Measurements from ENCODE around the gene DNAJB1.
"Not testable (repeated sequence)": the region's sequence is repeated elsewhere in the genome, so short reads cannot be mapped to it uniquely, and the experiment has no call there.

Gene DNAJB1

GRCh38 chr19:14553042-14553938 is 35.1 kb upstream of the DNAJB1 start:
- DNase-seq: no peak

- not testable (repeated sequence) for DNase-seq
Measured at GRCh38 chr19:14552006-14552360, 33.8 kb upstream of the DNAJB1 start.

GRCh38 chr19:14551134-14552005 is 33.2 kb upstream of the DNAJB1 start:
- DNase-seq: peak; percentile 68 to 69

GRCh38 chr19:14550201-14550754 is 32.1 kb upstream of the DNAJB1 start:
- DNase-seq: no peak

- no peak for DNase-seq
Measured at GRCh38 chr19:14545716-14546082, 27.5 kb upstream of the DNAJB1 start.

- no peak for DNase-seq
Measured at GRCh38 chr19:14544977-14545715, 26.9 kb upstream of the DNAJB1 start.

GRCh38 chr19:14544047-14544446 is 25.9 kb upstream of the DNAJB1 start:
- no peak for DNase-seq

- no peak for DNase-seq
Measured at GRCh38 chr19:14542711-14543328, 24.6 kb upstream of the DNAJB1 start.

- not testable (repeated sequence) for DNase-seq
Measured at GRCh38 chr19:14541979-14542378, 23.8 kb upstream of the DNAJB1 start.

- DNase-seq: no peak
Measured at GRCh38 chr19:14540741-14541525, 22.7 kb upstream of the DNAJB1 start.

- no peak for DNase-seq
Measured at GRCh38 chr19:14536926-14537692, 18.9 kb upstream of the DNAJB1 start.

- no peak for DNase-seq
Measured at GRCh38 chr19:14533450-14533849, 15.3 kb upstream of the DNAJB1 start.

GRCh38 chr19:14530506-14530905 is 12.3 kb upstream of the DNAJB1 start:
- DNase-seq: no peak

GRCh38 chr19:14530005-14530348 is 11.8 kb upstream of the DNAJB1 start:
- no peak for DNase-seq

- DNase-seq: peak; percentile 100
Measured at GRCh38 chr19:14529254-14530004, 11.2 kb upstream of the DNAJB1 start, which contains the start of gene TECR. TSS of gene TECR (plus strand) at chr19:14529594. CDS start at chr19:14529697, 103 bp downstream.

GRCh38 chr19:14528419-14529253 is 10.4 kb upstream of the DNAJB1 start:
- DNase-seq: no peak

GRCh38 chr19:14526423-14526822 is 8.2 kb upstream of the DNAJB1 start:
- no peak for DNase-seq

- DNase-seq: no peak
Measured at GRCh38 chr19:14525729-14526128, 7.5 kb upstream of the DNAJB1 start.

- DNase-seq: no peak
Measured at GRCh38 chr19:14520543-14520942, 2.3 kb upstream of the DNAJB1 start.

Measured in activated CD4-positive, alpha-beta T cell treated with anti-CD3 and anti-CD28 coated beads, Interleukin-2, amount 50 U/mL, for 4 hours (primary cell).